Measurements from ENCODE around the gene GPR107. TPM values are rescaled to one million over a fixed set of nuclear protein-coding genes. Genes with fewer than 3 reads are reported as not detected.

GPR107 gene
- total RNA-seq, 4 donors from 2014 or later, result 24.2 to 38.4 (median 30.4) TPM

- Histone ChIP-seq H3K36me3 (peaks cover 0 to 7% of the 10 kb centered on the region in 2 donors), H3K4me1 (peaks cover 0 to 57% (median 15%) of the 10 kb centered on the region in 3 donors), H3K27ac (peak overlapping the region in 1 of 4 donors; percentile 81), H3K9me3 (no peaks in the 10 kb centered on the region), H3K4me3 (no peak overlapping the region), H3K27me3 (no peaks in the 10 kb centered on the region)
- TF ChIP-seq POLR2AphosphoS5 (IDR thresholded peaks at IDR 0.05) (no peak), EP300 (IDR thresholded peaks at IDR 0.05) (no peak), POLR2A (IDR thresholded peaks at IDR 0.05) (no peak), CTCF (IDR thresholded peaks at IDR 0.05) (no peak)
- WGBS, 2 donors (ENCODE audit: low coverage in 1 of 2), result 86% methylated on average over 12 of the region's 12 CpGs; no CpG with 5 or more reads in 1 of the 2 donors
- no peak for ATAC-seq
These were observed 88.3 kb downstream of the GPR107 start for GRCh38 chr9:130142056-130142455.

GRCh38 chr9:130142641-130143040 lies 88.9 kb downstream of the GPR107 start:
- no peak for TF ChIP-seq POLR2A (IDR thresholded peaks at IDR 0.05)
- no peak for TF ChIP-seq EP300 (IDR thresholded peaks at IDR 0.05)
- TF ChIP-seq CTCF (IDR thresholded peaks at IDR 0.05), result no peak
- TF ChIP-seq POLR2AphosphoS5 (IDR thresholded peaks at IDR 0.05), result no peak
- no peaks in the 10 kb centered on the region for H3K9me3 ChIP-seq
- H3K36me3 ChIP-seq, result peaks cover 0 to under 1% of the 10 kb centered on the region in 2 donors
- H3K27me3 ChIP-seq, result no peaks in the 10 kb centered on the region
- 72% methylated on average over 6 of the region's 6 CpGs; no CpG with 5 or more reads in 1 of the 2 donors for WGBS, 2 donors (ENCODE audit: low coverage in 1 of 2)
- H3K4me3 ChIP-seq, result no peak overlapping the region
- H3K4me1 ChIP-seq, result peaks cover 0 to 56% (median 15%) of the 10 kb centered on the region in 3 donors
- peak overlapping the region in 1 of 4 donors; percentile 81 for H3K27ac ChIP-seq
- no peak for ATAC-seq

- H3K27ac ChIP-seq, result peak overlapping the region in 1 of 4 donors; percentile 42
- H3K27me3 ChIP-seq, result no peaks in the 10 kb centered on the region
- TF ChIP-seq POLR2AphosphoS5 (IDR thresholded peaks at IDR 0.05) (no peak), CTCF (IDR thresholded peaks at IDR 0.05) (no peak), POLR2A (IDR thresholded peaks at IDR 0.05) (no peak), EP300 (IDR thresholded peaks at IDR 0.05) (no peak)
- H3K36me3 ChIP-seq, result no peaks in the 10 kb centered on the region
- peaks cover 0 to 48% (median 14%) of the 10 kb centered on the region in 3 donors for H3K4me1 ChIP-seq
- WGBS, 2 donors (ENCODE audit: low coverage in 1 of 2), result 72 to 80% methylated on average over 1 to 8 of the region's 24 CpGs
- no peak for ATAC-seq
- no peak overlapping the region for H3K4me3 ChIP-seq
- H3K9me3 ChIP-seq, result no peaks in the 10 kb centered on the region
These were observed 89.7 kb downstream of the GPR107 start for GRCh38 chr9:130143279-130143893.

- no peak for TF ChIP-seq POLR2A (IDR thresholded peaks at IDR 0.05)
- no peak for TF ChIP-seq EP300 (IDR thresholded peaks at IDR 0.05)
- TF ChIP-seq CTCF (IDR thresholded peaks at IDR 0.05), result no peak
- TF ChIP-seq POLR2AphosphoS5 (IDR thresholded peaks at IDR 0.05), result no peak
- Histone ChIP-seq H3K36me3 (no peaks in the 10 kb centered on the region), H3K9me3 (no peaks in the 10 kb centered on the region), H3K4me1 (peaks cover 0 to 42% (median 9%) of the 10 kb centered on the region in 3 donors), H3K27ac (peak overlapping the region in 1 of 4 donors; percentile 42), H3K4me3 (no peak overlapping the region), H3K27me3 (no peaks in the 10 kb centered on the region)
- peak; percentile 48 for ATAC-seq
- WGBS, 2 donors (ENCODE audit: low coverage in 1 of 2), result 10 to 25% methylated on average over 14 of the region's 14 CpGs
These were observed 90.3 kb downstream of the GPR107 start for GRCh38 chr9:130143958-130144366.

- no peak for ATAC-seq
- no peaks in the 10 kb centered on the region for H3K36me3 ChIP-seq
- no peak overlapping the region for H3K4me3 ChIP-seq
- no peak for TF ChIP-seq POLR2AphosphoS5 (IDR thresholded peaks at IDR 0.05)
- TF ChIP-seq EP300 (IDR thresholded peaks at IDR 0.05), result no peak
- no peak for TF ChIP-seq POLR2A (IDR thresholded peaks at IDR 0.05)
- no peak for TF ChIP-seq CTCF (IDR thresholded peaks at IDR 0.05)
- peaks cover 0 to 35% (median 5%) of the 10 kb centered on the region in 3 donors for H3K4me1 ChIP-seq
- 40 to 67% methylated on average over 1 to 3 of the region's 5 CpGs for WGBS, 2 donors (ENCODE audit: low coverage in 1 of 2)
- no peaks in the 10 kb centered on the region for H3K27me3 ChIP-seq
- no peaks in the 10 kb centered on the region for H3K9me3 ChIP-seq
- H3K27ac ChIP-seq, result peak overlapping the region in 1 of 4 donors; percentile 22
These were observed 91.0 kb downstream of the GPR107 start for GRCh38 chr9:130144703-130145102.
